GM21717 (cell line): ENCODE results near the gene LRRC30.
"Not testable (repeated sequence)": the region's sequence is repeated elsewhere in the genome, so short reads cannot be mapped to it uniquely, and the experiment has no call there.

Source experiments
- ATAC-seq: cut with Tn5 transposase; IDR thresholded peaks from one replicate; pipeline ENCODE4 v1.9.1; 2021; ENCODE audit warnings: mild to moderate bottlenecking, moderate library complexity; ENCODE audit not compliant: unreplicated experiment

Gene LRRC30

GRCh38 chr18:7230626-7231349 is at the start of gene LRRC30:
Gene LRRC30, plus strand, starts transcription at chr18:7231089. Its CDS starts 50 bp downstream, at chr18:7231139.
- ATAC-seq = no peak

GRCh38 chr18:7185701-7186100 is 45.2 kb upstream of the LRRC30 start:
- ATAC-seq = no peak

GRCh38 chr18:7190547-7191156 is 40.2 kb upstream of the LRRC30 start:
- no peak for ATAC-seq

GRCh38 chr18:7191736-7192135 is 39.2 kb upstream of the LRRC30 start:
- ATAC-seq = no peak

- no peak for ATAC-seq
These were observed 35.6 kb upstream of the LRRC30 start for GRCh38 chr18:7195266-7195665.

- no peak for ATAC-seq
These were observed 34.5 kb upstream of the LRRC30 start for GRCh38 chr18:7196421-7196820.

- ATAC-seq = no peak
These were observed 33.0 kb upstream of the LRRC30 start for GRCh38 chr18:7197854-7198253.

GRCh38 chr18:7198326-7198725 is 32.6 kb upstream of the LRRC30 start:
- no peak for ATAC-seq

GRCh38 chr18:7201096-7201495 is 29.8 kb upstream of the LRRC30 start:
- no peak for ATAC-seq

GRCh38 chr18:7202169-7202568 is 28.7 kb upstream of the LRRC30 start:
- no peak for ATAC-seq

GRCh38 chr18:7203601-7204000 is 27.3 kb upstream of the LRRC30 start:
- ATAC-seq = not testable (repeated sequence)

- no peak for ATAC-seq
These were observed 25.5 kb upstream of the LRRC30 start for GRCh38 chr18:7205346-7205745.

GRCh38 chr18:7206217-7206616 is 24.7 kb upstream of the LRRC30 start:
- no peak for ATAC-seq

- ATAC-seq = no peak
These were observed 23.4 kb upstream of the LRRC30 start for GRCh38 chr18:7207366-7207915.

- ATAC-seq = no peak
These were observed 9.3 kb upstream of the LRRC30 start for GRCh38 chr18:7221424-7222155.

- ATAC-seq = no peak
These were observed 6.7 kb upstream of the LRRC30 start for GRCh38 chr18:7224198-7224597.

GRCh38 chr18:7232218-7232617 is 1.3 kb downstream of the LRRC30 start:
- no peak for ATAC-seq

- no peak for ATAC-seq
These were observed 2.4 kb downstream of the LRRC30 start for GRCh38 chr18:7233134-7233810.

- ATAC-seq = no peak
These were observed 3.2 kb downstream of the LRRC30 start for GRCh38 chr18:7234091-7234490.

- no peak for ATAC-seq
These were observed 4.1 kb downstream of the LRRC30 start for GRCh38 chr18:7234956-7235355.

- no peak for ATAC-seq
These were observed 5.2 kb downstream of the LRRC30 start for GRCh38 chr18:7236072-7236471.
